Duodenal mucosa (tissue), 2 donors: ENCODE measurements around the gene TUB.

Experiments used
- H3K27ac ChIP-seq: one replicate; pipeline ENCODE4 v1.7.0; 2013; ENCODE audit warnings: low read depth, low read length
- H3K27me3 ChIP-seq, 2 donors: one replicate each; pipeline ENCODE4 v1.7.0; 2013; ENCODE audit warnings: low read length in 2 of 2, control low read depth in 1 of 2; ENCODE audit not compliant: insufficient read depth in 2 of 2, control insufficient read depth in 1 of 2
- H3K36me3 ChIP-seq, 2 donors: one replicate each; pipeline ENCODE4 v1.7.0; 2013; ENCODE audit warnings: low read length in 2 of 2, control low read depth in 1 of 2; ENCODE audit not compliant: insufficient read depth in 2 of 2, control insufficient read depth in 1 of 2
- H3K4me1 ChIP-seq, 2 donors: one replicate each; pipeline ENCODE4 v1.7.0; 2013; ENCODE audit warnings: low read length in 2 of 2, control low read depth in 1 of 2; ENCODE audit not compliant: insufficient read depth in 2 of 2, control insufficient read depth in 1 of 2
- H3K4me3 ChIP-seq, 2 donors: one replicate each; pipeline ENCODE4 v1.7.0; 2013; ENCODE audit warnings: low read length in 2 of 2, low read depth in 1 of 2
- H3K9ac ChIP-seq, 2 donors: one replicate each; pipeline ENCODE4 v1.7.0; 2013; ENCODE audit warnings: low read length in 2 of 2, low read depth in 1 of 2
- H3K9me3 ChIP-seq, 2 donors: one replicate each; pipeline ENCODE4 v1.7.0; 2013; ENCODE audit warnings: low read length in 2 of 2, control low read depth in 1 of 2; ENCODE audit not compliant: control insufficient read depth in 1 of 2

TUB gene

GRCh38 chr11:8060801-8061554 is 20.0 kb upstream of the TUB start:
- H3K9ac ChIP-seq = no peak overlapping the region
- no peaks in the 10 kb centered on the region for H3K36me3 ChIP-seq
- no peaks in the 10 kb centered on the region for H3K9me3 ChIP-seq
- no peaks in the 10 kb centered on the region for H3K27me3 ChIP-seq
- no peak overlapping the region for H3K4me3 ChIP-seq
- H3K27ac ChIP-seq = no peak overlapping the region
- peaks cover 0 to 9% of the 10 kb centered on the region in 2 donors for H3K4me1 ChIP-seq

- Histone ChIP-seq H3K9ac (no peak overlapping the region), H3K27me3 (peaks cover 0 to 3% of the 10 kb centered on the region in 2 donors), H3K9me3 (no peaks in the 10 kb centered on the region), H3K27ac (no peak overlapping the region), H3K4me1 (peaks cover 0 to 8% of the 10 kb centered on the region in 2 donors), H3K4me3 (no peak overlapping the region), H3K36me3 (no peaks in the 10 kb centered on the region)
Observed at GRCh38 chr11:8061555-8062428, 19.2 kb upstream of the TUB start.

- H3K4me3 ChIP-seq = no peak overlapping the region
- H3K9ac ChIP-seq = no peak overlapping the region
Observed at GRCh38 chr11:8062781-8063257, 18.2 kb upstream of the TUB start.

GRCh38 chr11:8063324-8063723 is 17.7 kb upstream of the TUB start:
- Histone ChIP-seq H3K27ac (no peak overlapping the region), H3K4me1 (peaks cover 3 to 5% of the 10 kb centered on the region in 2 donors), H3K9ac (no peak overlapping the region)

More at GRCh38 chr11:8062781-8063257, 18.2 kb upstream of the TUB start:
- Histone ChIP-seq H3K9me3 (no peaks in the 10 kb centered on the region), H3K4me1 (peaks cover 0 to 4% of the 10 kb centered on the region in 2 donors), H3K27me3 (peaks cover 0 to 3% of the 10 kb centered on the region in 2 donors), H3K27ac (peak overlapping the region; percentile 13), H3K36me3 (no peaks in the 10 kb centered on the region)

DNA sequence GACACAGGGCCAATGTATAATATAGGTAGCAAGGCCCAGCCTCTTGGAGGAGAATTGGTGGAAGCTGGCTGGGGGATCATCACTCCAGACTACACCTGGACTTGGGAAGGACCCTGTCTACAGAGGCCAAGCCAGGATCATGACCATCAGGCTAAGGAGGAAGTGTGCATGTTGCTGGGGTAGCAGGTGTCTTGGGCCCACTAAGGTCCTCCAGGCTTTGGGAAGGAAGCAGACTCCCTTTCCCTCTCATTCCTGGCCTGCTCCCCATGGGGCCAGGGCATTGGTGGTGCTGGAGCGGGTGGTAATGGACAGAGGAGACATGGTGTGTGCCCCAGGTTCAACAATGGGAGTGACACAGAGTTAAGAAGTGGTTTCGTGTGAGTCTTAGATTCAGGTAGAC is 16.0 kb upstream of the TUB start:
- H3K27me3 ChIP-seq = peaks cover 0 to 3% of the 10 kb centered on the region in 2 donors
- H3K27ac ChIP-seq = no peak overlapping the region
- H3K4me1 ChIP-seq = peaks cover 16 to 18% of the 10 kb centered on the region in 2 donors
- H3K4me3 ChIP-seq = no peak overlapping the region
- H3K9me3 ChIP-seq = no peaks in the 10 kb centered on the region
- H3K9ac ChIP-seq = no peak overlapping the region
- no peaks in the 10 kb centered on the region for H3K36me3 ChIP-seq

More at GRCh38 chr11:8063324-8063723, 17.7 kb upstream of the TUB start:
- H3K36me3 ChIP-seq = no peaks in the 10 kb centered on the region
- H3K27me3 ChIP-seq = peaks cover 0 to 3% of the 10 kb centered on the region in 2 donors
- H3K9me3 ChIP-seq = no peaks in the 10 kb centered on the region
- no peak overlapping the region for H3K4me3 ChIP-seq

GRCh38 chr11:8066036-8066910 is 14.7 kb upstream of the TUB start:
- Histone ChIP-seq H3K4me3 (no peak overlapping the region), H3K9ac (no peak overlapping the region), H3K4me1 (peaks cover 16 to 18% of the 10 kb centered on the region in 2 donors), H3K27me3 (peaks cover 0 to 3% of the 10 kb centered on the region in 2 donors), H3K36me3 (no peaks in the 10 kb centered on the region), H3K27ac (no peak overlapping the region), H3K9me3 (no peaks in the 10 kb centered on the region)

GRCh38 chr11:8066911-8067455 is 14.0 kb upstream of the TUB start:
- Histone ChIP-seq H3K4me1 (peaks cover 16 to 18% of the 10 kb centered on the region in 2 donors), H3K9me3 (no peaks in the 10 kb centered on the region), H3K36me3 (no peaks in the 10 kb centered on the region), H3K27me3 (peaks cover 0 to 3% of the 10 kb centered on the region in 2 donors), H3K27ac (no peak overlapping the region), H3K9ac (no peak overlapping the region), H3K4me3 (no peak overlapping the region)

GRCh38 chr11:8067567-8067928 is 13.5 kb upstream of the TUB start:
- peaks cover 16 to 18% of the 10 kb centered on the region in 2 donors for H3K4me1 ChIP-seq

GRCh38 chr11:8067929-8068575 is 13.0 kb upstream of the TUB start:
- Histone ChIP-seq H3K9me3 (no peaks in the 10 kb centered on the region), H3K9ac (no peak overlapping the region), H3K4me1 (peaks cover 11 to 18% of the 10 kb centered on the region in 2 donors), H3K4me3 (no peak overlapping the region), H3K36me3 (no peaks in the 10 kb centered on the region), H3K27ac (no peak overlapping the region), H3K27me3 (peaks cover 0 to 3% of the 10 kb centered on the region in 2 donors)

More at GRCh38 chr11:8067567-8067928, 13.5 kb upstream of the TUB start:
- Histone ChIP-seq H3K27ac (no peak overlapping the region), H3K4me3 (no peak overlapping the region), H3K27me3 (peaks cover 0 to 3% of the 10 kb centered on the region in 2 donors), H3K9me3 (no peaks in the 10 kb centered on the region), H3K36me3 (no peaks in the 10 kb centered on the region), H3K9ac (no peak overlapping the region)
